Breast epithelium (tissue), 4 donors: ENCODE data around the gene GEMIN8. TPM values are rescaled to one million over a fixed set of nuclear protein-coding genes. Genes with fewer than 3 reads are reported as not detected.

Experiments
- DNase-seq, 2 donors: peaks; one replicate each; pipeline ENCODE4 v3.0.0-alpha.2; 2019; ENCODE audit warnings: low spot score in 2 of 2
- H3K27ac ChIP-seq, 2 donors: fragments of 200-600 bp; sonication (generic) in 1 of 2; one replicate each; pipeline ENCODE4 v1.5.1; 2016 to 2019; ENCODE audit warnings: mild to moderate bottlenecking in 1 of 2
- H3K27me3 ChIP-seq, 2 donors: fragments of 200-600 bp; sonication (generic) in 1 of 2; one replicate each; pipeline versions ENCODE4 v1.5.1 to v1.6.0; 2017 to 2019; ENCODE audit warnings: control low read depth in 1 of 2, mild to moderate bottlenecking in 1 of 2
- H3K36me3 ChIP-seq: fragments of 200-600 bp; one replicate; pipeline ENCODE4 v1.5.1; 2019
- H3K4me1 ChIP-seq, 2 donors: fragments of 200-600 bp; sonication (generic); one replicate each; pipeline ENCODE4 v1.5.1; 2016 to 2019; ENCODE audit warnings: control low read depth in 1 of 2
- H3K4me3 ChIP-seq, 3 donors: fragments of 200-600 bp; sonication (generic); 1 replicate in 2 of 3; 2 replicates in 1 of 3; pipeline ENCODE4 v1.5.1; 2016 to 2019; ENCODE audit warnings: mild to moderate bottlenecking in 3 of 3, moderate library complexity in 2 of 3
- H3K9me3 ChIP-seq, 2 donors: fragments of 200-600 bp; sonication (generic) in 1 of 2; one replicate each; pipeline ENCODE4 v1.5.1; 2016 to 2019; ENCODE audit warnings: control low read depth in 1 of 2
- CTCF ChIP-seq, 3 donors: fragments of 450-650 bp; IDR thresholded peaks; one replicate each; pipeline ENCODE4 v1.5.1; 2016 to 2017; ENCODE audit warnings: antibody characterized with exemption in 3 of 3, mild to moderate bottlenecking in 3 of 3, moderate library complexity in 3 of 3
- POLR2A ChIP-seq: fragments of 450-650 bp; IDR thresholded peaks from one replicate; pipeline ENCODE4 v1.6.1; 2016; ENCODE audit warnings: antibody characterized with exemption, mild to moderate bottlenecking, moderate library complexity
- POLR2AphosphoS5 ChIP-seq, 3 donors: sonication (generic); formaldehyde crosslinking; IDR thresholded peaks; one replicate each; pipeline ENCODE4 v1.6.1; 2017; ENCODE audit warnings: antibody characterized with exemption in 3 of 3
- intact Hi-C: fragments of 100-400 bp; cut with DNase I; formaldehyde crosslinking; loops from one replicate; pipeline ENCODE4 v1.15.1; 2023; ENCODE audit warnings: low total_unique reads
- total RNA-seq, 3 donors: library from RNA; depleted of rRNA; stranded (reverse); fragments of >200 nt; gene quantifications; one replicate each; pipeline ENCODE4 v1.1.0, GENCODE V29; 2016

The GEMIN8 gene
- total RNA-seq, 3 donors from 2014 or later = 23.8 to 38.6 (median 26.9) TPM

GRCh38 chrX:13965531-13965930 lies 64.2 kb downstream of the GEMIN8 start:
- no peaks in the 10 kb centered on the region for H3K4me1 ChIP-seq
- TF ChIP-seq POLR2A = no peak
- no peak for TF ChIP-seq CTCF (IDR thresholded peaks at IDR 0.05)
- TF ChIP-seq POLR2AphosphoS5 (IDR thresholded peaks at IDR 0.05) = no peak
- peaks cover 0 to 4% of the 10 kb centered on the region in 2 donors for H3K27me3 ChIP-seq
- no peak for DNase-seq
- H3K4me3 ChIP-seq = no peak overlapping the region
- intact Hi-C loops = no loop called here
- no peak overlapping the region for H3K27ac ChIP-seq
- no peaks in the 10 kb centered on the region for H3K9me3 ChIP-seq
- H3K36me3 ChIP-seq = no peaks in the 10 kb centered on the region

- no peak for DNase-seq
- Histone ChIP-seq H3K4me1 (no peaks in the 10 kb centered on the region), H3K4me3 (no peak overlapping the region), H3K9me3 (no peaks in the 10 kb centered on the region), H3K27ac (no peak overlapping the region), H3K27me3 (peaks cover 0 to 45% of the 10 kb centered on the region in 2 donors), H3K36me3 (no peaks in the 10 kb centered on the region)
- TF ChIP-seq CTCF (IDR thresholded peaks at IDR 0.05) (no peak), POLR2A (no peak), POLR2AphosphoS5 (IDR thresholded peaks at IDR 0.05) (no peak)
- intact Hi-C loops = no loop called here
These were observed 72.7 kb downstream of the GEMIN8 start for GRCh38 chrX:13956998-13957397.

Other genes with a start within 250 kb of the GEMIN8 start
- 10 to 100 TPM in 2 of 3 donors, 1 to 10 TPM in 1; 3.4 to 81.7 (median 35.7) TPM for gene GPM6B, start 212.8 kb downstream of the GEMIN8 start, total RNA-seq